H9 (cell line): Measurements from ENCODE around the gene TNFRSF4. TPM values are rescaled to one million over a fixed set of nuclear protein-coding genes. Genes with fewer than 3 reads are reported as not detected.

Source experiments
- DNase-seq: peaks from one replicate; pipeline ENCODE4 v3.0.0-alpha.2; 2017
- H2AFZ ChIP-seq: one replicate; pipeline ENCODE4 v1.6.1; 2013; ENCODE audit warnings: mild to moderate bottlenecking, low read length, control low read depth, moderate library complexity
- H2AK5ac ChIP-seq: 2 replicates; pipeline ENCODE4 v1.6.1; 2013; ENCODE audit warnings: low read length, control low read depth, mixed read lengths; ENCODE audit not compliant: insufficient read length
- H2BK120ac ChIP-seq: one replicate; pipeline ENCODE4 v1.6.1; 2013; ENCODE audit warnings: low read depth, mild to moderate bottlenecking, low read length, control low read depth, inconsistent platforms; ENCODE audit not compliant: poor library complexity, severe bottlenecking
- H2BK12ac ChIP-seq: 2 replicates; pipeline ENCODE4 v1.6.1; 2013; ENCODE audit warnings: low read length, control low read depth, mixed read lengths, low read depth; ENCODE audit not compliant: insufficient read length
- H2BK15ac ChIP-seq: 2 replicates; pipeline ENCODE4 v1.6.1; 2013; ENCODE audit warnings: low read depth, low read length, control low read depth
- H2BK20ac ChIP-seq: one replicate; pipeline ENCODE4 v1.6.1; 2013; ENCODE audit warnings: low read depth, mild to moderate bottlenecking, low read length, control low read depth, inconsistent platforms; ENCODE audit not compliant: poor library complexity, severe bottlenecking
- H2BK5ac ChIP-seq: 2 replicates; pipeline ENCODE4 v1.6.1; 2013; ENCODE audit warnings: low read length, control low read depth, mixed read lengths; ENCODE audit not compliant: insufficient read length
- H3K14ac ChIP-seq: 2 replicates; pipeline ENCODE4 v1.6.1; 2013; ENCODE audit warnings: low read length, control low read depth; ENCODE audit not compliant: insufficient read depth
- H3K18ac ChIP-seq: 2 replicates; pipeline ENCODE4 v1.6.1; 2013; ENCODE audit warnings: low read depth, mild to moderate bottlenecking, mixed read lengths, low read length, control low read depth; ENCODE audit not compliant: insufficient read length
- H3K23ac ChIP-seq: 2 replicates; pipeline ENCODE4 v1.6.1; 2013; ENCODE audit warnings: low read length, control low read depth, mixed read lengths, low read depth; ENCODE audit not compliant: insufficient read length
- H3K23me2 ChIP-seq: 2 replicates; pipeline ENCODE4 v1.6.1; 2013; ENCODE audit warnings: low read depth, mild to moderate bottlenecking, mixed read lengths, low read length, control low read depth; ENCODE audit not compliant: insufficient read length, poor library complexity, severe bottlenecking
- H3K27ac ChIP-seq: 2 replicates; pipeline ENCODE4 v1.5.1; 2013; ENCODE audit warnings: low read length, control low read depth, mixed read lengths, low read depth; ENCODE audit not compliant: insufficient read length
- H3K27me3 ChIP-seq: 2 replicates; pipeline ENCODE4 v1.6.1; 2013; ENCODE audit warnings: low read length, control low read depth, inconsistent platforms; ENCODE audit not compliant: insufficient read depth
- H3K4ac ChIP-seq: 2 replicates; pipeline ENCODE4 v1.6.1; 2013; ENCODE audit warnings: low read depth, mild to moderate bottlenecking, control low read depth, inconsistent platforms, low read length, moderate library complexity
- H3K4me1 ChIP-seq: 2 replicates; pipeline ENCODE4 v1.6.1; 2013; ENCODE audit warnings: low read length, control low read depth, inconsistent platforms; ENCODE audit not compliant: insufficient read depth
- H3K4me2 ChIP-seq: 2 replicates; pipeline ENCODE4 v1.6.1; 2013; ENCODE audit warnings: low read length, control low read depth, mixed read lengths; ENCODE audit not compliant: insufficient read length, insufficient read depth
- H3K56ac ChIP-seq: 2 replicates; pipeline ENCODE4 v1.6.1; 2013; ENCODE audit warnings: low read depth, mild to moderate bottlenecking, mixed read lengths, low read length, control low read depth; ENCODE audit not compliant: insufficient read length
- H3K79me1 ChIP-seq: 2 replicates; pipeline ENCODE4 v1.6.1; 2013; ENCODE audit warnings: low read depth, mild to moderate bottlenecking, moderate library complexity, low read length, control low read depth, inconsistent platforms; ENCODE audit not compliant: insufficient read depth, poor library complexity, severe bottlenecking
- H3K79me2 ChIP-seq: 2 replicates; pipeline ENCODE4 v1.6.1; 2013; ENCODE audit warnings: low read length, control low read depth, inconsistent platforms; ENCODE audit not compliant: insufficient read depth
- H3K9ac ChIP-seq: 2 replicates; pipeline ENCODE4 v1.6.1; 2013; ENCODE audit warnings: low read length, control low read depth, mixed read lengths; ENCODE audit not compliant: insufficient read length; ENCODE audit errors: extremely low read depth
- H3K9me3 ChIP-seq: one replicate; pipeline ENCODE4 v1.6.1; 2013; ENCODE audit warnings: low read depth, low read length, inconsistent platforms; ENCODE audit not compliant: control insufficient read depth
- H3T11ph ChIP-seq: one replicate; pipeline ENCODE4 v1.6.1; 2013; ENCODE audit warnings: mild to moderate bottlenecking, low read length, control low read depth, inconsistent platforms
- H4K20me1 ChIP-seq: one replicate; pipeline ENCODE4 v1.6.1; 2013; ENCODE audit not compliant: control insufficient read depth, insufficient read length, insufficient read depth
- H4K5ac ChIP-seq: 2 replicates; pipeline ENCODE4 v1.6.1; 2013; ENCODE audit warnings: low read depth, mild to moderate bottlenecking, mixed read lengths, low read length, control low read depth; ENCODE audit not compliant: insufficient read length
- H4K8ac ChIP-seq: replicated peaks from 2 replicates; pipeline ENCODE4 v1.6.1; 2013; ENCODE audit warnings: low read length, control low read depth, mixed read lengths, low read depth; ENCODE audit not compliant: insufficient read length
- H4K91ac ChIP-seq: 2 replicates; pipeline ENCODE4 v1.6.1; 2013; ENCODE audit warnings: low read depth, mild to moderate bottlenecking, moderate library complexity, mixed read lengths, low read length, control low read depth; ENCODE audit not compliant: insufficient read length
- H3K27ac Mint-ChIP-seq, 3 experiments: 2 replicates in 2 of 3; 3 replicates in 1 of 3; pipeline ENCODE4 v1.8.0; 2020 to 2021; ENCODE audit warnings: mixed read lengths in 3 of 3, mild to moderate bottlenecking in 1 of 3, moderate library complexity in 1 of 3
- H3K27me3 Mint-ChIP-seq: 2 replicates; pipeline ENCODE4 v1.8.0; 2021; ENCODE audit warnings: low read depth, mild to moderate bottlenecking, moderate library complexity, mixed read lengths
- H3K36me3 Mint-ChIP-seq, 3 experiments: 2 replicates in 2 of 3; 3 replicates in 1 of 3; pipeline ENCODE4 v1.8.0; 2020 to 2021; ENCODE audit warnings: low read depth in 3 of 3, mixed read lengths in 3 of 3; ENCODE audit not compliant: insufficient read depth in 1 of 3
- H3K4me1 Mint-ChIP-seq, 2 experiments: 2 replicates each; pipeline ENCODE4 v1.8.0; 2020; ENCODE audit warnings: mixed read lengths in 2 of 2
- H3K4me3 Mint-ChIP-seq, 2 experiments: 2 replicates in 1 of 2; 3 replicates in 1 of 2; pipeline ENCODE4 v1.8.0; 2020 to 2021; ENCODE audit warnings: mild to moderate bottlenecking in 2 of 2, mixed read lengths in 2 of 2, moderate library complexity in 1 of 2
- H3K9me3 Mint-ChIP-seq, 2 experiments: 2 replicates in 1 of 2; 3 replicates in 1 of 2; pipeline ENCODE4 v1.8.0; 2020; ENCODE audit warnings: mild to moderate bottlenecking in 2 of 2, mixed read lengths in 2 of 2, moderate library complexity in 1 of 2
- CTCF ChIP-seq: fragments of 200-600 bp; sonication (generic); conservative IDR thresholded peaks from 3 replicates; pipeline ENCODE4 v1.8.0; 2021; ENCODE audit warnings: antibody characterized with exemption, mild to moderate bottlenecking
- total RNA-seq: library from RNA; stranded (reverse); gene quantifications from 2 replicates; pipeline ENCODE4 v1.2.1, GENCODE V29; 2021

Gene TNFRSF4
- total RNA-seq, 1 experiment from 2014 or later, result 0.24 TPM

GRCh38 chr1:1187938-1188337 lies 26.0 kb downstream of the TNFRSF4 start:
- H3K23ac ChIP-seq, result no peak overlapping the region
- H3K4me3 Mint-ChIP-seq, result no peak overlapping the region
- no peak overlapping the region for H2BK20ac ChIP-seq
- no peak overlapping the region for H4K91ac ChIP-seq
- H3K36me3 Mint-ChIP-seq, result peaks cover 0 to 11% (median 7%) of the 10 kb centered on the region in 3 experiments; a peak in 6 of 7 replicates
- H2BK120ac ChIP-seq, result no peak overlapping the region
- no peak overlapping the region for H2AK5ac ChIP-seq
- no peak overlapping the region for H2BK15ac ChIP-seq
- no peak overlapping the region for H2BK12ac ChIP-seq
- H2AFZ ChIP-seq, result no peak overlapping the region
- H3K4me1 ChIP-seq, result no peaks in the 10 kb centered on the region
- H3K56ac ChIP-seq, result no peak overlapping the region
- H3K27me3 ChIP-seq, result no peaks in the 10 kb centered on the region
- no peak overlapping the region for H4K8ac ChIP-seq
- no peaks in the 10 kb centered on the region for H3K4me1 Mint-ChIP-seq
- DNase-seq, result no peak
- H4K20me1 ChIP-seq, result no peaks in the 10 kb centered on the region
- no peak overlapping the region for H3K14ac ChIP-seq
- H3K27ac ChIP-seq, result no peak overlapping the region
- no peaks in the 10 kb centered on the region for H3K79me2 ChIP-seq
- peaks cover 12% of the 10 kb centered on the region for H3K9me3 ChIP-seq
- H3K79me1 ChIP-seq, result no peaks in the 10 kb centered on the region
- TF ChIP-seq CTCF, result no peak
- no peaks in the 10 kb centered on the region for H3K23me2 ChIP-seq
- no peak overlapping the region for H3K4ac ChIP-seq
- H2BK5ac ChIP-seq, result no peak overlapping the region
- H3K27me3 Mint-ChIP-seq, result peaks cover 23% of the 10 kb centered on the region
- H3K18ac ChIP-seq, result no peak overlapping the region
- no peak overlapping the region for H3T11ph ChIP-seq
- H3K27ac Mint-ChIP-seq, result no peak overlapping the region
- H3K9me3 Mint-ChIP-seq, result peaks cover 22 to 25% of the 10 kb centered on the region in 2 experiments
- H4K5ac ChIP-seq, result no peak overlapping the region
- H3K9ac ChIP-seq, result no peak overlapping the region
- H3K4me2 ChIP-seq, result no peak overlapping the region
